ENCODE data around the gene MAZ. TPM values are rescaled to one million over a fixed set of nuclear protein-coding genes. Genes with fewer than 3 reads are reported as not detected.
A peak's percentile ranks its signal among the peaks of the same experiment; 100 is the strongest.
"Not testable (repeated sequence)": the region's sequence is repeated elsewhere in the genome, so short reads cannot be mapped to it uniquely, and the experiment has no call there.

Gene MAZ
- total and polyA plus RNA-seq, 2 experiments from 2014 or later = 132 to 190 TPM

DNA sequence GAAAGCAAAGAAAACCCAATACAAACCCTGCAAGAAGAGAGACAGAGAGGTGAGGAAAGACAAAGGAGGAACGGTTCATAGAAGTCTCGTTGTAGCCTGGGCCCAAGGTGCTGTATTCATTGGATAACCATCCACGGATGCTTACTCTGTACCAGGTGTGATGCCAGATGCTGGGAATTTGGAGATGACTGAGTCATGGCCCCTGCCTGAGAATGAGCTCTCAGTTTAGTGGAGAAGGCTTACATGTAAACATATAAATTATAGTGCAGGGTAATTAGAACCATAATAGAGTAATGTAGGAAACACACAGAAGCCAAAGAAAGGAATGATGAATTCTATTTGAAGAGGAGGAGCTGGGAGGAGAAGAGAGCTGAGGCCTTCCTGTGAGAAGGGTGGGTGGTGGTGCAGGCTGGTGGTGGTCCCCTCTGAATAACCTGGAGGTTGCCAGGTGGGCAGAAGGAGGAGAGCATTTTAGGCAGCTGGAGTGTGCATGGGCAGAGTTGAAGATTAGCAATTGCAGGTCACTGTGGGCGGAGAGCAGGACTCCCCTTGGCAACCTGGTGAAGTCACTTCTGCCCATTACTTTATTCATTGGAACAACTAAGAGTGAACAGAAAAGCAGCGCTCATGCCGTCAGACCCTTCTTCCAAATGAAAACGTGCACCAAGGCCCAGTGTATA is 35.9 kb upstream of the MAZ start:
- H3K36me3 ChIP-seq (replicated peaks; ENCODE audit: insufficient read depth, low read depth) = no peaks in the 10 kb centered on the region
- no peak overlapping the region for H2AFZ ChIP-seq
- no peaks in the 10 kb centered on the region for H3K27me3 ChIP-seq
- no peak for DNase-seq (ENCODE audit: low spot score)
- no peaks in the 10 kb centered on the region for H3K79me2 ChIP-seq
- 87% methylated on average over 7 of the region's 7 CpGs for WGBS (ENCODE audit: low lambda C conversion rate, missing lambda C conversion rate)
- TF ChIP-seq EZH2phosphoT487 (IDR thresholded peaks at IDR 0.05; ENCODE audit: low read depth, severe bottlenecking, unreplicated experiment) (no peak), EZH2 (IDR thresholded peaks at IDR 0.05; ENCODE audit: borderline replicate concordance) (no peak)
- TF ChIP-seq, protein P1, sequence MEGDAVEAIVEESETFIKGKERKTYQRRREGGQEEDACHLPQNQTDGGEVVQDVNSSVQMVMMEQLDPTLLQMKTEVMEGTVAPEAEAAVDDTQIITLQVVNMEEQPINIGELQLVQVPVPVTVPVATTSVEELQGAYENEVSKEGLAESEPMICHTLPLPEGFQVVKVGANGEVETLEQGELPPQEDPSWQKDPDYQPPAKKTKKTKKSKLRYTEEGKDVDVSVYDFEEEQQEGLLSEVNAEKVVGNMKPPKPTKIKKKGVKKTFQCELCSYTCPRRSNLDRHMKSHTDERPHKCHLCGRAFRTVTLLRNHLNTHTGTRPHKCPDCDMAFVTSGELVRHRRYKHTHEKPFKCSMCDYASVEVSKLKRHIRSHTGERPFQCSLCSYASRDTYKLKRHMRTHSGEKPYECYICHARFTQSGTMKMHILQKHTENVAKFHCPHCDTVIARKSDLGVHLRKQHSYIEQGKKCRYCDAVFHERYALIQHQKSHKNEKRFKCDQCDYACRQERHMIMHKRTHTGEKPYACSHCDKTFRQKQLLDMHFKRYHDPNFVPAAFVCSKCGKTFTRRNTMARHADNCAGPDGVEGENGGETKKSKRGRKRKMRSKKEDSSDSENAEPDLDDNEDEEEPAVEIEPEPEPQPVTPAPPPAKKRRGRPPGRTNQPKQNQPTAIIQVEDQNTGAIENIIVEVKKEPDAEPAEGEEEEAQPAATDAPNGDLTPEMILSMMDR (IDR thresholded peaks at IDR 0.05; ENCODE audit: poor library complexity) = no peak
- H3K4me2 ChIP-seq = no peak overlapping the region
- H4K20me1 ChIP-seq (ENCODE audit: insufficient read depth, poor library complexity, severe bottlenecking) = no peaks in the 10 kb centered on the region
- H3K4me1 ChIP-seq (ENCODE audit: insufficient read depth) = no peaks in the 10 kb centered on the region
- no peak overlapping the region for H3K27ac ChIP-seq
- H3K4me3 ChIP-seq = no peak overlapping the region
- no peaks in the 10 kb centered on the region for H3K9me2 ChIP-seq (replicated peaks; ENCODE audit: insufficient read depth)
- H3K9me3 ChIP-seq (ENCODE audit: low read depth) = no peaks in the 10 kb centered on the region

DNA sequence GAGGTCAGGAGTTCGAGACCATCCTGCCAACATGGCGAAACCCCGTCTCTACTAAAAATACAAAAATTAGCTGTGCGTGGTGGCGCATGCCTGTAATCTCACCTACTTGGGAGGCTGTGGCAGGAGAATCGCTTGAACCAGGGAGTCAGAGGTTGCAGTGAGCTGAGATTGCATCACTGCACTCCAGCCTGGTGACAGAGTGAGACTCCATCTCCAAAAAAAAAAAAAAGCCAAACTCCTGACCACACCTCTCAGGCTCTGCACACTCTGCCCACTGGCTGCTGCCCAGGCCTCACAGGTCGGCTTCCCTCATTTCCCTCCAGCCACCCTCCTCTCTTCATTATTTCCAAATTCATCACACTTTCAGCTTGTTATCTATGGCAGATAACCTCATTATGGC is 34.0 kb upstream of the MAZ start:
- 92% methylated on average over 7 of the region's 7 CpGs for WGBS (ENCODE audit: low lambda C conversion rate, missing lambda C conversion rate)
- not testable (repeated sequence) for H3K4me2 ChIP-seq

DNA sequence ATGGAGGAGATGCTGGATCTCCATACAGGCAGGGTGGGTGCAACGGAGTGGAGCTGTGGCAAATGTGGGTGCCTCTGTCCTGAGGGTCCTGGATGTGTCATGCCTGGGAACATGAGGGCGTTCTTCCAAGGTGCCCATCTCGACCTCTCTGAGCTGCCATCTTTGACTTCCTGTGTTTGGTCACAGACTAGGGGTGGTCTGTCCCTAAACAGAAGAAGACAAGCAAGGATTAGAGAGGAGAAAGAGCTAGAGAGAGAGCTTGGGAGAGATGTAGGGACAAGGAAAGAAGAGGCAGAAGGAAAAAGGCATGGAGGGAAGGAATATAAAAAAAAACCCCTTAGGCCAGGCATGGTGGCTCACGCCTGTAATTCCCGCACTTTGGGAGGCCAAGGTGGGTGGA is 31.6 kb upstream of the MAZ start:
- Histone ChIP-seq H2AFZ (no peak overlapping the region), H3K4me2 (no peak overlapping the region), H3K9me2 (replicated peaks; ENCODE audit: insufficient read depth) (no peaks in the 10 kb centered on the region), H4K20me1 (ENCODE audit: insufficient read depth, poor library complexity, severe bottlenecking) (no peaks in the 10 kb centered on the region), H3K79me2 (no peaks in the 10 kb centered on the region), H3K27ac (no peak overlapping the region), H3K36me3 (replicated peaks; ENCODE audit: insufficient read depth, low read depth) (no peaks in the 10 kb centered on the region), H3K4me1 (ENCODE audit: insufficient read depth) (no peaks in the 10 kb centered on the region), H3K4me3 (no peak overlapping the region), H3K27me3 (no peaks in the 10 kb centered on the region), H3K9me3 (ENCODE audit: low read depth) (no peaks in the 10 kb centered on the region)
- WGBS (ENCODE audit: low lambda C conversion rate, missing lambda C conversion rate) = 91% methylated on average over 5 of the region's 5 CpGs
- no peak for TF ChIP-seq EZH2phosphoT487 (IDR thresholded peaks at IDR 0.05; ENCODE audit: low read depth, severe bottlenecking, unreplicated experiment)
- no peak for TF ChIP-seq EZH2 (IDR thresholded peaks at IDR 0.05; ENCODE audit: borderline replicate concordance)
- TF ChIP-seq, protein P1 (IDR thresholded peaks at IDR 0.05; ENCODE audit: poor library complexity) = no peak
- DNase-seq (ENCODE audit: low spot score) = no peak

More for the DNA sequence above, 34.0 kb upstream of the MAZ start:
- not testable (repeated sequence) for H3K79me2 ChIP-seq; H3K27me3 ChIP-seq; H3K36me3 ChIP-seq (replicated peaks; ENCODE audit: insufficient read depth, low read depth); H3K4me3 ChIP-seq; H4K20me1 ChIP-seq (ENCODE audit: insufficient read depth, poor library complexity, severe bottlenecking); DNase-seq (ENCODE audit: low spot score); H3K9me3 ChIP-seq (ENCODE audit: low read depth); H3K4me1 ChIP-seq (ENCODE audit: insufficient read depth); H3K27ac ChIP-seq; H3K9me2 ChIP-seq (replicated peaks; ENCODE audit: insufficient read depth); H2AFZ ChIP-seq

DNA sequence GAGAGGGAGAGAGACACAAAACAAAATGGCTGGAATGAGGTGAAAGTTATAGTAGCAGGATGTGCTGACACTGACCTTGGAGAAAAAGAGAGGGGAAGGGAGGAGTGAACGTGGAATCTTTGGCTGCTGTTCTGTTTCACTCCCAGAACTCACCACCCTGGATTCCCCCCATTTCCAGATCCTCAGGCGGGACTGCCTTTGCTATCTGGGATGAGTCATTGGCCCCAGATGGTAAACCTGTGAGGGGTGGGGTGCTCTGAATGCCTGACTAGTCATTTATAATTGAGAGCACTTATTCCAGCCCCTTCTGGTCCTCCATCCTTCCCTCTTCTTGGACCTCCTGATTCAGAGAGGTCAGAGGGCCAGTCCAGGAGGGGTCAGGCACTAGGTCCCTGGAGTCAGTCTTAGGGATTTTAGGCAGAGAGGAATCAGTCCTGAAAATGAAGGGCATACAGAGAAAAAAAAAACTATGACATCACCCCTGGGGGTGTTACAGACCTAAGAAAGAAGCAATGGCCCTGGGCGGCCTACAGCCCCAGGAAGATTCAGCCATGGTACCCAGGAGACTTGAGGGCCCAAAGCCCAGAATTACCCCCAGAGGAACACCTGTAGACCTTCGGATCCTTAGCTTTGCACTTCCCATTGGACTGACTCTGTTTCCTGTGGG is 30.5 kb upstream of the MAZ start:
- no peak overlapping the region for H3K4me2 ChIP-seq
- DNase-seq (ENCODE audit: low spot score) = peak; percentile 46

More for the DNA sequence above, 30.5 kb upstream of the MAZ start:
- Histone ChIP-seq H3K36me3 (replicated peaks; ENCODE audit: insufficient read depth, low read depth) (no peaks in the 10 kb centered on the region), H3K27me3 (no peaks in the 10 kb centered on the region), H3K79me2 (no peaks in the 10 kb centered on the region), H2AFZ (no peak overlapping the region), H3K9me2 (replicated peaks; ENCODE audit: insufficient read depth) (no peaks in the 10 kb centered on the region), H3K27ac (no peak overlapping the region), H3K9me3 (ENCODE audit: low read depth) (no peaks in the 10 kb centered on the region), H3K4me3 (no peak overlapping the region), H3K4me1 (ENCODE audit: insufficient read depth) (no peaks in the 10 kb centered on the region), H4K20me1 (ENCODE audit: insufficient read depth, poor library complexity, severe bottlenecking) (no peaks in the 10 kb centered on the region)
- 66% methylated on average over 4 of the region's 4 CpGs for WGBS (ENCODE audit: low lambda C conversion rate, missing lambda C conversion rate)
- TF ChIP-seq, protein P1 (IDR thresholded peaks at IDR 0.05; ENCODE audit: poor library complexity) = no peak
- TF ChIP-seq EZH2 (IDR thresholded peaks at IDR 0.05; ENCODE audit: borderline replicate concordance) (no peak), EZH2phosphoT487 (IDR thresholded peaks at IDR 0.05; ENCODE audit: low read depth, severe bottlenecking, unreplicated experiment) (no peak)

Measured in hepatocyte (in vitro differentiated cells).